HG03064 (cell line): ENCODE measurements around the gene ADGRL1.
A peak's percentile ranks its signal among the peaks of the same experiment; 100 is the strongest.
"Not testable (repeated sequence)": the region's sequence is repeated elsewhere in the genome, so short reads cannot be mapped to it uniquely, and the experiment has no call there.

Experiments
- ATAC-seq: cut with Tn5 transposase; IDR thresholded peaks from one replicate; pipeline ENCODE4 v1.9.1; 2021; ENCODE audit warnings: low read depth; ENCODE audit not compliant: unreplicated experiment

Gene ADGRL1

DNA sequence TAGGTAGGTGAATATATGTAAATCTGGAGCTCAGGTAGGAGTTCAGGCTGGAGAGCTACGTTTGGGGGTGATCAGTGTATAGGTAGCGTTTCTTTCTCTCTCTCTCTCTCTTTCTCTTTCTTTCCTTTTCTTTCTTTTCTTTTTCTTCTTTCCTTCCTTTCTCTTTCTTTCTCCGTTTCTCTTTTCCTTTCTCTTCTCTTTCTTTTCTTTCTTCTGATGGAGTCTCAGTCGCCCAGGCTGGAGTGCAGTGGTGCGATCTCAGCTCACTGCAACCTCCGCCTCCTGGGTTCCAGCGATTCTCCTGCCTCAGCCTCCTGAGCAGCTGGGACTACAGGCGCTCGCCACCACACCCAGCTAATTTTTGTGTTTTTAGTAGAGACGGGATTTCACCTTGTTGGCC, 59.8 kb downstream of the ADGRL1 start:
- ATAC-seq = not testable (repeated sequence)

DNA sequence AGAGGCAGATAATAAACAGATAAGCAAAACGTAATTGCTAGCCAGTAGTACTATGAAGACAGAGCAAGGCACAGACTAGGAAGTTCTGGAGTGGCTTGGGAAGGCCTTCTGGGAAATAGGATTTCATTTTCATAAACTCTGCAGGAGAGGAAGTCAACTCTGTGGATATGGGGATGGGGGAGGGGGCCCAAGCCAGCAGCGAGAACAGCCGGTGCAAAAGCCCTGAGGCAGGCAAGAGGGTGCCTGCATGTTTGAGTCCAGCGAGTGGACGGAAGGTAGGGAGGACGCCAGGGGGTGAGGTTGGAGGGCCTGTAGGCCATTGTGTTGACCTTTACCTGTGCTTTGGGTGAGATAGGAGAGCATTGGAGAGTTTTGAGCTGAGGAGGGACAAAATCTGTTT, 60.6 kb downstream of the ADGRL1 start:
- ATAC-seq = no peak

DNA sequence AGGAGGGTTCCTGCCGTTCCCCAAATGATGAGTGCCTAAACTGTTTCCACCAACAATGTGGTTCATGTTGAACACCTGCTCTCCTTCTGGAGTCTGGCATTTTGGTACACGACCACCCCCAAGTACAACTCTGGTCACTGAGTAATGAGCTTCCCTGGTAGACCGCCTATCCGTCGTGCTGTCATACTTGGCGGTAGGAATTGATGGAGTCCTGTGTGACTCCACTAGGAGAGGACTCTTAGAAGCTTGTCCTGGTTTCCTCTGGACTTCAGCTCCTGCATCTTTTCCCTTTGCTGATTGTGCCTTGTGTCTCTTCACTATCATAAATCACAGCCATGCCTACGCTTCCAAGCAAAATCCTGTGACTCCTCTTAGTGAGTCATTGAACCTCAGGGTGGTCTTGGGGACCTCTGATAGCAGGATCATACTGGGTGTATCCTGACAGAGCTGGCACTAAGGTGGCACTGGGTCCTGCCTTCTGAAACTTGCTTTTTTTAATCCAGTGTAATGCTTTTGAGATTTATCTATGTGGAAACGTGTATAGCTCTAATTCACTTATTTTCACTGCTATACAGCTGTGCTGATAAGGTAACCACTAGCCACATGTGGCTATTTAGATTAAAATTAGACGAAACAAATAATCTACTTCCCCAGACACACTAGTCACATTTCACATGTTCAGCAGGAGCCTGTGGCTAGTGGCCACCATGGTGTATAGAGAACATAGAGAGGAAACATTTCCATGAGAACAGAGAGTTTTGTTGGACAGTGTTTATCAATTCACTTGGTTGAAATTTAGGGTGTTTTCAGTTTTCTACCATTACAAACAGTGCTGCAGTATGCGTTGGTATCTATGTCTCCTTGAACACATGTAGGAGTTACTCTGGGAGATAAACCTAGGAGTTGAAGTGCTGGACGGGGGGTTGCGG, 63.4 kb downstream of the ADGRL1 start:
- no peak for ATAC-seq

DNA sequence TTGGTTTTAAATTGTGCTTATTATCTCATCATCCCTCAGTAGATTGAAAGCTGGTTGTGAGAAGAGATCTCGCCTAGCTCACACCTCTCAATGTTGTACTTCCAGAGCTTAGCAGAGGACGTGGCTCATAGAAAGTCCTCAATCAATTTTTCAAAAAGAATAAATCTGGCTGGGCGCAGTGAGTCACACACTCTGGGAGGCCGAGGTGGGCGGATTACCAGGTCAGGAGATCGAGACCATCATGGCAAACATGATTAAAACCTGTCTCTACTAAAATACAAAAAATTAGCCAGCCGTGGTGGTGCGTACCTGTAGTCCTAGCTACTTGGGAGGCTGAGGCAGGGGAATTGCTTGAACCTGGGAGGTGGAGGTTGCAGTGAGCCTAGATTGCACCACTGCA, 64.9 kb downstream of the ADGRL1 start:
- ATAC-seq = no peak

DNA sequence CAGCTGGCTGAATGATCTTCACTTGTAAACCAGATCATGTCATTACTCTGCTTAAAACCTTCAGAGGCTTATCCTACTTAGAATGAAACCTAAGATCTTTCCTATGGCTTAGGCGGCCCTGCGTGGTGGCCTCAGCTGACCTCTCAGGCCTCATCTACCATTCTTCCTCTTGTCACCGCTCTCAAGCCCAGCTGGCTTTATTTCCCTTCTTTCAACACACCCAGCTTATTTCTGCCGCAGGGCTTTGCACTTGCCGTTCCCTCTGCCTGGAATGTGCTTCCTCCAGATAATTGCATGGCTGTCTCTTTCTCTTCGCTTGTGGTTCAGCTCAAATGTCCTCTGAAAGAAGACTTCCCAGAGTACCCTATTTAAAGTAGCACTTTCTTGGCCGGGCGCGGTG, 66.0 kb downstream of the ADGRL1 start:
- no peak for ATAC-seq

DNA sequence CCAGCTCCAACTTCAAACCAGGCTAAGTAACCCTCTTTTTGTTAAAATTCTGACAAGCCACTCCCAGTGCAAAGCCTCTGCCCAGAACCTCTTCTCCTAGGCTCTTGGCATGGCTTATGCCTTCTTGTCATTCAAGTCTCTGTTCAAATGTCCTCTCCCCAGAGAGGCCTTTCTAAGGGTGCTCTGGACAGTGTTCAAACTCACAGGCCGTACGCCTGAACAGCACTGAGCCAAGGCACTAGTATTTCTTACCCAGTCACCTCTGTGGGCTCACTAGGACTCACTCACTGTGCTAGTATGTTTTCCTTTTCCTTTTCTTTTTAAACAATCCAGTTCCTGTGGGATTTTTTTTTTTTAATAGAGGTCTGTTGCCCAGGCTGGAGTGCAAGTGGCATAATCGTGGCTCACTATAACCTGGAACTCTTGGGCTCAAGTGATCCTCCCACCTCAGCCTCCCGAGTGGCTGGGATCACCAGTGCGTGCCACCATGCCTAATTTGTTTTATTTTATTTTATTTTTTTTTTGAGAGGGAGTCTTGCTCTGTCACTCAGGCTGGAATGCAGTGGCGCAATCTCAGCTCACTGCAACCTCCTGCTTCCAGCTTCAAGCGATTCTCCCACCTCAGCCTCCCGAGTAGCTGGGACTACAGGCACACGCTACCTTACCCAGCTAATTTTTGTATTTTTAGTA, 67.2 kb downstream of the ADGRL1 start:
- ATAC-seq = no peak

DNA sequence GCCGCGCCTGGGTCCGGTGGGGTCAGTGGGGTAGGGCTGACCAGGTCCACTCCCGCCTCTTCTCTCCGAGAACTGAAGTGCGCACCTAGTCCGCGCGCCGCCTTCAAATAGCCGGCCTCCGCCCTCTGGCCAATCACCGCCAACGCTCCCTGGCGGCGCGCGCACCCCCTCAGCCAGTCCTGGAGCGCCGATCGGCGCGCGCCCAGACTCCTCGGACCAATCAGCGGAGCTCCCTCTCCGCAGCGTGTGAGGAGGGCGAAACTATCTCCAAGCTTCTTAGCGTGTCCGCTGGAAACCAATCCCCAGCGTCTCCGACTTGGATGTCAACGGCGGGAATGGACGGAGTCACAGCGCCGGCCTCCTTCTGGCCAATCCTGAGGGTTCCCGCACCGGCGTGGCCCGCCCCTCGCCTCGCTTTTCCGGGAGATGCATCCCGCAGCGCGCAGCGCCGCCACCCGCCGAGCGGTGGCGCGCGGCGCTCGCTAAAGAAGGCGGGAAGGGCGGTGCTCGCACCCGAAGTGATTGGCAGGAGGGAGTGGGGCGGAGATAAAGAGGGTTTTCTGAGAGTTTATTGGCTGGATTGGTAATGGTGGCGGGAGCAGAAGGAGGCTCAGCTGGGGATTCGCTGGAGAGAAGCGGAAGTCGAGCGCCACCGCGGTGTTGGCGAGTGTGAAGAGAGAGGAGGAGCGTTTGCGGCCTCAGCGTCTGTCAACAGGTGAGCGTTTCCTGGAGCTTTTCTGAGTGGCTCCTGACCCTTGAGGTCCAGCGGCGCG, 69.3 kb downstream of the ADGRL1 start, which contains the start of gene ASF1B:
Gene ASF1B (minus strand): TSS at position 81 of the 773 bp plus-strand sequence. CDS start 133 bp downstream, outside the sequence.
- ATAC-seq = peak; percentile 78

DNA sequence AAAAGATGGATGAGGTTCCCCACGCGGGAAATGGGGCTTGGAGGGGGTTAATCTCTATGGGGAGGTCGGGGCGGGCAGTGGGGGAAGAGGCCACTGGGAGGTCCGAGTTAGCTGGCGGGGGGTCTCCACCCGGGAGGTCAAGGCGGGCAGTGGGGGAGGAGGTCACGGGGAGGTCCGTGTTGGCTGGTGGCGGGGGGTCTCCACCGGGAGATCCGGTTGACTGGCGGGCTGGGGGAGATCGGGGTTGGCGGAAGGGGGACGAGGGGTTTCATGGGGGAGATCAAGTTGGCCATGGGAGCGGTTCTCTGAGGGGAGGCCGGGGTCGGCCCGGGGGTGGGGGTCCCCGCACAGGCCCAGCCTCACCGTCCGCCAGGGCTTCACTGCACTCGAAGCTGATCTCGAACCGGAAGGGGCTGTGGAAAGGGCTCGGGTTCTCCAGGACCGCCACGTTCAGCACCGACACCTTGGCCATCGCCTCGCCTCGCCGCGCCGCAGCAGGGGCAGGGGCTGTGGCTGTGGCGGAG, 69.9 kb downstream of the ADGRL1 start:
- no peak for ATAC-seq

DNA sequence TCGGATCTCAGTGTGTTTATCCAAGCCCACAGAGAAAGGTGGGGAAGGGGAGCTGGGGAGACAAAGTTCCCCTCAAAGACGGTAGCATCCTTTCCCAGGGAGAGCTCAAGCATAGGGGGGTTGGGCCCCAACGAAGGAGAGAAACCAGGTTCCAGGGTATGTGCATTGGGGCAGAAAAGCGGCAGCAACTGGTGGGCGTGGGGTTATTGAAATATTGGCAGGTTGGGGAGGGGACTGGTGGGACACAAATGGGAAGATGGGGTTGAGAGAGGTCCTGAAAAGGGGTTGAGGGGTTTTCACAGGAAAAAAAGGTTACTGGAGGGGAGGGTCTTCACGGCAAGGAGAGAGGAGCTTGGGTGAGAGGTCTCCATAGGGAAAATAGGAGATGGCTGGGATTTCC, 70.6 kb downstream of the ADGRL1 start:
- no peak for ATAC-seq

DNA sequence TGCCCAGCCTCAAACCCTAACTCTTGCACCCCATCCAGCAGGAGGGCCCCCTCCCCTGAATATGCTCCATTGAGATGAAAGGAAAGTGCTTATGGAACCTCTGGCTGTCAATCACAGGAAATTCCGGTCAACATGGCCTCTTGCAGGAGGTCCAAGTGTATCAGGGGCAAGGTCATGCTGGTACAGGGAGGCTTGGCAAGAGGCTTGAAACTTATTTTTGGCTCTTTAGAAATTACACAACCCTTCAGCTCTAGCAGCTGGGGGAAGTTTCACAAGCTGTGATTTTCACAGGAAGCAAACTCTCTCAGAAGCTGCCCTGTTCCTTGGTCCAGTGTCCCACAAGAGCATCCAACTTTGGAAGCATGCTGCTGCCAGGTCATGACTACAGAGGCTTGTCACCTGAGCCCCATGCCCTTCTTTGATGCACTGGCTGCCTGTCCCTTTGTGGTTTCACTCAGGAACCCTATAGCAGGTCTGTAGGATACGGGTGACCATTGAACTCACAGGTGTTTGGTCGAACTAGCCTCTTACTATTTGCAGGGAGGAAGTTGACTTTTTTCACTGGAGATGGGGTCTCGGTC, 78.0 kb downstream of the ADGRL1 start:
- ATAC-seq = no peak

DNA sequence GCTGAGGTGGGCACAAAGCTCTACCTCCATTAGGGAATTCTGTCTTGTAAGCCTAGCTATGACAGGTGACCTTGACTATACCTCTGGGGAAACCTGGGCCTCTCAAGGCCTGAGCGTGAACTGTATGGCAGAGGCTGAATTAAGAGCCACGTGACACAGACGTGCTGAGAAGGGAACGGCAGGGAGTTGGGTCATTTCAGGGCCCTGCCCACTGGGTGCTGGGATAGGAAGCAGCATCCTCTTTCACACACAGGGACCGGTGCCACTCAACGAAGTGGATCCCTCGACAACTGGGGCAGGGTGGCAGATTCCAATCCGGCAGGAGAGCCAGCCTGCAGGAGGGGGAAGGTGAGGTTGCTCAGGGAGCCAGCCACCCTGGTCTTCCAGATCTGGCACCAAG, 78.8 kb downstream of the ADGRL1 start:
- no peak for ATAC-seq

DNA sequence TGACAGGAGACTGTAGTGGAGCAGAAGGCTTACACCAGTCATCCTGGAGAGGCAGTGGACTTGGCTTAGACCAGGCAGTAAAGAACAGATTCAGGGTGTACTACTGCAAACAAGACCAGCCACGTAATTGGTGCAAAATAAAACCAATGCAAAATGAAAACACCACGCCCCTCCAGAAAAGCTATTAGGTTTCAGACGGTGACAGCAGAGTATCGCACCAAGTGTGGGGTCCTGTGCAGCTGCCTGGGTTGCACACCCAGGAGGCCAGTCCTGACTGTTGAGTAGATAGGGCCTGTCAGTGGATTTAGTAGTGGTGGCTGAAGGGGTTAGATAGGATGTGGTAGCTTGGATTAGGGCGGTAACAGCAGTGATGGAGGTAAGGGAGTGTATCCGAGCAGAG, 83.0 kb downstream of the ADGRL1 start:
- ATAC-seq = no peak

DNA sequence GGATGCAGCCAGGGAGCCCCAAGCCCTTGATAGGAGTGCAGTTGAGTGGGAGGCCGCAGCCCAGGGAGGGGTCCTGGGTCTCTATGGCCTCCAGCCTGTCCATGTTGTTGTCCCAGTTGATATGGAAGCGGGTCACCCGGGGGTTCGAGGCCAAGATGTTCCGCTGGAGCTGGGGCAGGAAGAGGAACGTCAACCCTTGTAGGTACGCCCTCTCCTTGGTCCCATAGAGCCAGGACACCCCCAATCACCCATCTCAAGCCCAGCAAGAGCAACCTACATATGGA, 85.5 kb downstream of the ADGRL1 start:
- ATAC-seq = no peak

DNA sequence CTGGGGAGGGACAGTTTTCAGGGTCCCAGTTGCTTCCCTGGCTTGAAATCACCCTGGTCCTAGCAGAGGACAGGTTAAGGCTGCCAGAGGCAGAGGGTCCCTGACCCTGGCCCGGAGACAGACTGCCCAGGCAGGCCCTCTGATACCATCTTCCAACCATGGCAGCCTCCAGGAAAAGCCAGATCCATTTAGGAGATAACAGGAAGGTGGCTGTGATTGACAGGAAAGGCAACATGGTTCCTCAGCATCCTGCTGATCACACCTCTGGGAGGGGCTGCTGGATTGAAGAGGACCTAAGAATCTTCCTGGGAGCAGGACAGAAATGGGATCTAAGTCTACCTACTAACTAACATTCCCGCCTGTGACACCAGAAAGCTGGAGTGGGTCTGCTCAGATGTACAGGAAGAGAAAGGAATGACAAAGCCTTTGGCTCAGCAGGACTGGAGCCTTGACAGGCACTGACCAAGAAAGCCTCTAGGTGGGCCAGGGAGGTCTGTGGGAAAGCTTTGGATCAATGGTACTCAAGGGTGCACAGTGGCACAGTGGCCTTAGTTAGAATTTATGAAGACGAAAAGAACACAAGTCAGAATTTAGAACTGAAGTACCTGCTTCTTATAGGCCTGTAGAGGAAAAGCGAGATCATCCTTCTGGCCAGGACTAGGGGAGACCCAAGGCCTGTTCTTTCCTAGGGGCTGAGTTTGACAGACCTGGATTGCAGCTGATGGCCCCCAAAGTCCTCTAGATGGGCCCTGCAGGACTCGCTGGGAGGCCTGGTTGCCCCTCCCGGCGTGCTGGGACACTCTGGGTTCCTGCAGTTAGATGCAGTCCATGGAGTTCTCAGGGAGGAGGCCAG, 86.1 kb downstream of the ADGRL1 start:
- ATAC-seq = no peak

DNA sequence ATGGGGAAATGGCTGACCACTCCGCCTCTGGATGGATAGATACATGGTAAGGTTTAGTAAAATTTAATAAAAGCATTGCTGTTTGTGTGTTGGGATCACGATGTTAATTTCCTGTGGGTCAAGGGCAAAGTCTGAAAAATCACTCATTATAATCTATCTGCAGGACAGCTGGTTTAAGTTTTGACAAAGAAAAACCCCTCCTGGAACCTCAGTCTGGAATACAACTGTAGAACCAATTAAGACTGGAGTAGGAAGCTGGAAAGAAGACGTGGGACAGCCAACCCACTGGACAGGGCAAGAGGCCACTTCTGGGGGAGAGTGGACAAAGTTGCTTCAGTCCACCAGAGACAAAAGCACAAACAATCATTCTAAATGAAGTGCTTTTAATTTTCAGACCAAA, 86.8 kb downstream of the ADGRL1 start:
- ATAC-seq = no peak

DNA sequence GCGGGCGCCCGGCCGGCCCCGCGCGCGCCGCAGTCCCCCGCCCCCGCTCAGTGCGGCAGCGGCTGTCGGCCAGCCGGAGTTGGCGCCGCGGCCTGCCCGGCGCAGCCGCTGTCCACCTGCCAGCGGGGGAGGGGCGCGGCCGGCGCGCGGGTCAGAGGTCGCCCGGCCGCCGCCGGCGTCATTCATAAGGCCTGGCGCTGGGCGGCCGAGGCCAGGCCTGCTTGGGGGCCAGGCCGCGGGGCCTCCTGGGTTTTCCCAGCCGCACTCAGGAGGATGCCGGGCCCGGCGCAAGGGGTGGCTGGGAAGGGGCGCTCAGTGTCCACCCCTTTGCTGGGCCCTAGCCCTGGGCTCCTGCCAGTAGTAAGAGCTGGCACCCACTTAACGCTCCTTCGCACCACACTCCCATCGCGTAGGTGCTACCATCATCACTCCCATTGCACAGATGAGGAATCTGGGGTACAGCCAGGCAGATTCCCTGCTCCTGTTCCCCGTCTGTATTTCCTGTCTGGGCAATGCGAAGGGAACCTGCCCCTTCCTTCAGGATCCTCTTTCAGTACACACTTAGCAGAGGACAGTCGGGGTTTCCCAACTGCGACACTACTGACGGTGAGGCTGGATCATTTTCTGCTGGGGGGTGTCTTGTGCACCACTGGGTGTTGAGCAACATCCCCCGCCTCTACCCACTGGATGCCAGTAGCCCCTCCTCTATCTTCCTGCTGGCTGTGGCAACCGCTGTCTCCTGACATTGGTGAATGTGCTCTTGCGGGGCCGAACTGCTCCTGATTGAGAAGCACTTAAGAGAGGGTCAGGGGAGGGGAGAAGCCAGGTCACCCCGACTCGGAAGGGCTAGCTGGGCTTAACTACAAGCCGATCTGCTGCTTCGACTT, 87.6 kb downstream of the ADGRL1 start:
- ATAC-seq = no peak

DNA sequence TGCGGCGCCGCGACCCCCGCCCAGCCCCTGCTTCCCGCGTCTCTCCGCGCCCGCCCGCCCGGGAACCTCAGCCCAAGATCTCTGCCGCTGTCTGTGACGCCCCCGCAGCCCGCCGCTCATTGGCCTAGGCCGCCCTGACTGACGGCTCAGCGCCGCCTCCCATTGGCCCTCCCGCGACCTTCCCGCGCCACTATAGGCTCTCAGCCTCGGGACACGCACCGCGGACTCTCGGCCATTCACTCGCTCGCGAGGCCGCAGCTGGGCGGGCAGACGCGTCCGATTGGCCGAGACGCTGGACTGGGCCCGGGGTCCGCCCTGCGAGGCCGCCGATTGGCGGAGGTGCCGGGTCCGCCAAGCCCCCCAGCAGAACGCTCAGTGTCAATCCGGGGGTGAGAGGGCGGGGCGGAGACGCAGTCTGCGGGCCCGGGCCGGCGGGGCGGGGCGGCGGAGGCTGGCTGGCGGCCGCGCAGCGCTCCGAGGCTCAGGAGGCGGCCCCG, 88.3 kb downstream of the ADGRL1 start, which contains the start of gene PRKACA:
Gene PRKACA (minus strand): TSS at position 95 of the 497 bp plus-strand sequence. CDS start 215 bp downstream, outside the sequence.
- ATAC-seq = peak; percentile 74

DNA sequence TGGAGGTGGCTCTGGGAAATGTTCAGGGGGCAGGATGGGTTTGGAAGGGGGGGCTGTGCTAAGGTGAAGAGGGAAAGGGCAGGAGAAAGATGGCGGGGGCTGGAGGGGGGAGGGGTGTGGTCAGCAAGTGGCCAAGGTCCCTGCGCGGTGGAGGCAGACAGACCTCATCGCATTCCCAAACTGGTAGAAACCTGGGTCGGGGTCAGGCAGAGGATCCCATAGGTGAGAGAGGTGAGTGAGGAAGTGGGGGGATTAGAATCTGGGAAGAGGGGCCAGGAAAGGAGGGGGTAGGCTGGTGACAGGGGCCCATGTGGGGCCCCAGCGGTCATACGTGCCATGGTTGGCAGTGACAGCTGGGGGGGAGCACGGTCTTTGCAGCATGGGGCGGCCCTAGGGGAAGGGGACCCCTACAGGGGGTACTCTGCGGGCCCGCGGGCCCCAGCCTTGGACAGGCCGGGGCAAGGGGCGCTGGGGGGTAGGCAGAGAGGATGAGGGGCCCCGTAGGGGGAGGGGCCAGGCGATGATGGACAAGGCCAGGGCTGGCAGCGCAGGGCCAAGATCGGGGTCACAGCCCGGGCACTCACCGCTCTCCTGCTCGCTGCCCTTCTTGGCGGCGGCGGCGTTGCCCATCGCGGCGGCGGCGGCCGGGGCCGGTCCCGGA, 88.9 kb downstream of the ADGRL1 start:
- ATAC-seq = no peak
